ENCODE measurements around the gene SF1.

The SF1 gene

GRCh38 chr11:64768300-64768694, 10.0 kb downstream of the SF1 start:
- TF ChIP-seq CTCF (IDR thresholded peaks at IDR 0.05; ENCODE audit: borderline replicate concordance, insufficient read depth, low read depth, low read length) = no peak
- H3K4me3 ChIP-seq (ENCODE audit: low read depth, low read length) = no peak overlapping the region

GRCh38 chr11:64767344-64768299, 10.7 kb downstream of the SF1 start:
- peak; percentile 84 for TF ChIP-seq CTCF (IDR thresholded peaks at IDR 0.05; ENCODE audit: borderline replicate concordance, insufficient read depth, low read depth, low read length)
- no peak overlapping the region for H3K4me3 ChIP-seq (ENCODE audit: low read depth, low read length)

GRCh38 chr11:64766881-64767280, 11.5 kb downstream of the SF1 start:
- no peak for TF ChIP-seq CTCF (IDR thresholded peaks at IDR 0.05; ENCODE audit: borderline replicate concordance, insufficient read depth, low read depth, low read length)
- H3K4me3 ChIP-seq (ENCODE audit: low read depth, low read length) = no peak overlapping the region

GRCh38 chr11:64765851-64766665, 12.3 kb downstream of the SF1 start:
- no peak for TF ChIP-seq CTCF (IDR thresholded peaks at IDR 0.05; ENCODE audit: borderline replicate concordance, insufficient read depth, low read depth, low read length)
- no peak overlapping the region for H3K4me3 ChIP-seq (ENCODE audit: low read depth, low read length)

GRCh38 chr11:64765291-64765850, 13.0 kb downstream of the SF1 start:
- TF ChIP-seq CTCF (IDR thresholded peaks at IDR 0.05; ENCODE audit: borderline replicate concordance, insufficient read depth, low read depth, low read length) = no peak
- H3K4me3 ChIP-seq (ENCODE audit: low read depth, low read length) = no peak overlapping the region

- no peak for TF ChIP-seq CTCF (IDR thresholded peaks at IDR 0.05; ENCODE audit: borderline replicate concordance, insufficient read depth, low read depth, low read length)
- H3K4me3 ChIP-seq (ENCODE audit: low read depth, low read length) = no peak overlapping the region
Observed at GRCh38 chr11:64764753-64765152, 13.6 kb downstream of the SF1 start.
